ENCODE data around the gene ALDH8A1. TPM values are rescaled to one million over a fixed set of nuclear protein-coding genes. Genes with fewer than 3 reads are reported as not detected.
A peak's percentile ranks its signal among the peaks of the same experiment; 100 is the strongest.

The ALDH8A1 gene, protein sequence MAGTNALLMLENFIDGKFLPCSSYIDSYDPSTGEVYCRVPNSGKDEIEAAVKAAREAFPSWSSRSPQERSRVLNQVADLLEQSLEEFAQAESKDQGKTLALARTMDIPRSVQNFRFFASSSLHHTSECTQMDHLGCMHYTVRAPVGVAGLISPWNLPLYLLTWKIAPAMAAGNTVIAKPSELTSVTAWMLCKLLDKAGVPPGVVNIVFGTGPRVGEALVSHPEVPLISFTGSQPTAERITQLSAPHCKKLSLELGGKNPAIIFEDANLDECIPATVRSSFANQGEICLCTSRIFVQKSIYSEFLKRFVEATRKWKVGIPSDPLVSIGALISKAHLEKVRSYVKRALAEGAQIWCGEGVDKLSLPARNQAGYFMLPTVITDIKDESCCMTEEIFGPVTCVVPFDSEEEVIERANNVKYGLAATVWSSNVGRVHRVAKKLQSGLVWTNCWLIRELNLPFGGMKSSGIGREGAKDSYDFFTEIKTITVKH
- total RNA-seq (1.1 TPM), polyA plus RNA-seq (ENCODE audit: insufficient read depth in 1 of 8, insufficient read length in 8 of 8, low replicate concordance in 1 of 8) (1 to 10 TPM in 3 of 8 donors, under 1 TPM in 5; 0.41 to 2.2 (median 0.61) TPM)
- long read RNA-seq, donor 1, result 0 reads
- long read RNA-seq, donor 2, result 0 reads
- long read RNA-seq, donor 3, result 0 reads
- long read RNA-seq, donor 4, result 0 reads
- long read RNA-seq, donor 5, result 0 reads
- long read RNA-seq, donor 6, result 0 reads
- long read RNA-seq, donor 7, result 0 reads
- long read RNA-seq, donor 8, result 0 reads
- long read RNA-seq, donor 9, result 0 reads
- long read RNA-seq, donor 10, result 0 reads
- long read RNA-seq, donor 11, result 0 reads

DNA sequence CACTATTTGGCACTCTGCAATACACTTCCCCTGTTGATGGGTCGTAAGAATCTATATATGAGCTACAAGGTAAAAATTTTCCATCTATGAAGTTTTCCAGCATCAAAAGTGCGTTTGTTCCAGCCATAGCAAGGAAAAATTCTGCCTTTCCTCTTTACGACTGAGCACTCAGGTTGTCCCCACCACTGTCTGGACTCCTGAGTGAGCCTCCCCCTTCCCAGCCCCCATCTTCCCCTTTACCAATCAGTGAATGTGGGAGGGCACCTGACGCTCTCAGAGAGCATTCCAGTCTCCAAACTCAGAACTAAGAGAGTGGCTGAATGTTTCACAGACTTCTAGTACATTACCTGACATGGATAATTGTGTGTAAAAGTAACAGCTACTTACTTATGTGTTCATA, at the start of gene ALDH8A1:
TSS of gene ALDH8A1 (minus strand) at position 175 of the 400 bp plus-strand sequence. CDS start at position 127, 48 bp downstream.
- Histone ChIP-seq H3K4me1 (ENCODE audit: control insufficient read depth, insufficient read depth, low read length) (no peaks in the 10 kb centered on the region), H3K4me3 (ENCODE audit: low read length) (no peak within 1 kb of the TSS), H3K27me3 (ENCODE audit: control insufficient read depth, insufficient read depth, low read length) (no peaks in the 10 kb centered on the region), H3K36me3 (ENCODE audit: control insufficient read depth, insufficient read depth, low read length) (no peaks in the 10 kb centered on the region), H3K9me3 (replicated peaks; ENCODE audit: control insufficient read depth, low read depth, low read length) (no peaks in the 10 kb centered on the region), H3K27ac (ENCODE audit: low read length) (no peak within 1 kb of the TSS)
- DNase-seq, result no peak
- no CpG with 5 or more reads among the region's 4 CpGs for WGBS (ENCODE audit: insufficient coverage)

DNA sequence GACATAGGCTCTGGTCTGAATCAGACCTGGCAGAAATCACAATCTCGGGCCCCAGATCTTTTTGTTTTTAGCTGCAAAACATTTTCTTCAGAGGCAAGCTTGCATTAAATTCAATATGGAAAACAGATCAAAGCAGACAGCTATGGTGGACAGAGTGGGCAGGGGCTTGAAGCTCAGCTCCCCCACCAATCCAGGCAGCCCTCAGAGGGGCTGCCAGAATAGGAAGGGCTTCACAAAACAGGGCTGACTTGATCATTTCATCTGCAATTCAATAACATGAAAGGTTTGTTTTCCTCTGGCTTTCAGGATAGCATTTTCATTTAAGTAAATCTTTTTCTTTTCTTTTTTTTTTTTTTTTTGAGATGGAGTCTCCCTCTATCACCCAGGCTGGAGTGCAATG, 49.2 kb upstream of the ALDH8A1 start:
- H3K4me3 ChIP-seq (ENCODE audit: low read length), result no peak overlapping the region
- peaks cover 4% of the 10 kb centered on the region for H3K36me3 ChIP-seq (ENCODE audit: control insufficient read depth, insufficient read depth, low read length)
- H3K27ac ChIP-seq (ENCODE audit: low read length), result no peak overlapping the region
- no peaks in the 10 kb centered on the region for H3K4me1 ChIP-seq (ENCODE audit: control insufficient read depth, insufficient read depth, low read length)
- no CpG with 5 or more reads among the region's 1 CpG for WGBS (ENCODE audit: insufficient coverage)
- no peak for DNase-seq
- no peaks in the 10 kb centered on the region for H3K27me3 ChIP-seq (ENCODE audit: control insufficient read depth, insufficient read depth, low read length)
- no peaks in the 10 kb centered on the region for H3K9me3 ChIP-seq (replicated peaks; ENCODE audit: control insufficient read depth, low read depth, low read length)

DNA sequence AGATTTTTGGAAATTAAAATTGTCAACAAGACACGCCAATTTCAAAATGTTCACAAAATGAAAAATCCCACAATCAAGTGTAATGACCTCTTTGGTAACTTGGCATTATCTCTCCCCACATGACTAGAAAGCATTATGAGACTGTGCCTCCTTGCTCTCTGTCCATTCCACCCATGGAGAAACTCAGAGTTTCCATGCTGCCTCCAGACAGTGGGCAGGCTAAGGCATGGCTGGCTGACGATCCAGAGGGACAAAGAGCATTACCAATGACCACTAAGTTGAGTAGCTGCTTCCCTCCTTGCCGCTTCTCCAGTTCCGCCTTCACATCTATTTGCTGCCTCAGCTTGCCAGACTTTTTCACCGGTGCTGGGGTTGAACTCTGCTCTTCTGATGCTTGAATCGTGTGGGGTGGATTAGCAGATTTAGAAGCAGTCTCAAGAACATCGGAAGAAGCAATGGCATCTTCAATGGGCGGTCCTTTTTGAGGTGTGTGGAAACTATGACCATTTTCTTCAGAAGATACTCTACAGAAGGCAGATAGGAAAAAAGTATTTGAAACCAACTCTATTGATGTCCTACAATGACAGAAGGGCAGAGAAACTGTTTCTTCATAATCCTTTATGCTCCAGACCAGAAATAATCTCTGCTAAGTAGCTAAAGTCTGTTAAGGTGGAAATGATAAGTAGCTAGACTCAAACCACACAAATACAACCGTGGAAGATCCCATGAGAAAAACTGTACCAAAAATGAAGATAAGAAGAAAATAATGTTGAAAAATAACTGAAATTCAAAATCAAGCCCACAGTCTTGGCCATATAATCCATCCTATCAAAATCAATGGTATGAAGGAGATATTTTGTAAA, 47.5 kb upstream of the ALDH8A1 start:
- Histone ChIP-seq H3K9me3 (replicated peaks; ENCODE audit: control insufficient read depth, low read depth, low read length) (no peaks in the 10 kb centered on the region), H3K27ac (ENCODE audit: low read length) (no peak overlapping the region), H3K4me3 (ENCODE audit: low read length) (no peak overlapping the region), H3K4me1 (ENCODE audit: control insufficient read depth, insufficient read depth, low read length) (no peaks in the 10 kb centered on the region), H3K36me3 (ENCODE audit: control insufficient read depth, insufficient read depth, low read length) (peaks cover 4% of the 10 kb centered on the region), H3K27me3 (ENCODE audit: control insufficient read depth, insufficient read depth, low read length) (no peaks in the 10 kb centered on the region)
- WGBS (ENCODE audit: insufficient coverage), result 100% methylated on average over 3 of the region's 9 CpGs
- no peak for DNase-seq

DNA sequence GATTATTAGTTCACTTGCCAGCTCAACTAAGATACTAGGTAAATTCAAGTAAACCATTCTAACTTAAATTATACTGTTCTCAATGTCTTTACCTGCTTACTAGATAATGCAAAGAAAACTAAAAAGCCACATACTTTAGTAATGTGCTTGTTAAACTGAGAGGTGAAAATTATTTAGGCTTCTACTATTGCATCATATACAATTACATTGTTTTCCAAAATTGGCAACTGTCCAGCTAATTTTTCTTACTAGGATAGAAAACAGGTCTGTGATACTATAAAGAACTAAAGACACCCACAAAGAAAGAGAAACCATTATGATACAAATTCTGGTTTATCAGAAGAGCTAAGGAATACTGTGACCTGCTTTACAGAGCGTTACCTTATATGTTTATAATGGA, 45.6 kb upstream of the ALDH8A1 start:
- Histone ChIP-seq H3K36me3 (ENCODE audit: control insufficient read depth, insufficient read depth, low read length) (peaks cover 4% of the 10 kb centered on the region), H3K27ac (ENCODE audit: low read length) (no peak overlapping the region), H3K4me1 (ENCODE audit: control insufficient read depth, insufficient read depth, low read length) (no peaks in the 10 kb centered on the region), H3K27me3 (ENCODE audit: control insufficient read depth, insufficient read depth, low read length) (no peaks in the 10 kb centered on the region), H3K9me3 (replicated peaks; ENCODE audit: control insufficient read depth, low read depth, low read length) (no peaks in the 10 kb centered on the region), H3K4me3 (ENCODE audit: low read length) (no peak overlapping the region)
- DNase-seq, result peak; percentile 5
- no CpG with 5 or more reads among the region's 1 CpG for WGBS (ENCODE audit: insufficient coverage)

DNA sequence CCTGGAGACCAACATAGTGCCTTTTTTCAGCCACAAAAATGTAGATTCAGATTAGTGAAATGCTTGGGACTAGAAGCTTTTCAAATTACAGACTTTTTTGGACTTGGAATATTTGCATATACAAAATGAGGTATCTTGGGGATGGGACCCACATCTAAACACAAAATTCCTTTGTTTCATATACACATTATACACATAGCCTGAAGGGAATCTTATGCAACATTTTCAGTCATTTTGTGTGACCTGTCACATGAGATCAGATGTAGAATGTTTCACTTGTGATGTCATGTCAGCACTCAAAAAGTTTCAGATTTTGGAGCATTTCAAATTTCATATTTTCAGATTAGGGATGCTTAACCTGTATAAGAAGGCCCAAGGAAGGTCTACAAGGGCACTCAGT, 44.5 kb upstream of the ALDH8A1 start:
- H3K9me3 ChIP-seq (replicated peaks; ENCODE audit: control insufficient read depth, low read depth, low read length), result no peaks in the 10 kb centered on the region
- DNase-seq, result no peak
- H3K27ac ChIP-seq (ENCODE audit: low read length), result no peak overlapping the region
- no peak overlapping the region for H3K4me3 ChIP-seq (ENCODE audit: low read length)
- peaks cover 4% of the 10 kb centered on the region for H3K36me3 ChIP-seq (ENCODE audit: control insufficient read depth, insufficient read depth, low read length)
- H3K4me1 ChIP-seq (ENCODE audit: control insufficient read depth, insufficient read depth, low read length), result no peaks in the 10 kb centered on the region
- no peaks in the 10 kb centered on the region for H3K27me3 ChIP-seq (ENCODE audit: control insufficient read depth, insufficient read depth, low read length)

DNA sequence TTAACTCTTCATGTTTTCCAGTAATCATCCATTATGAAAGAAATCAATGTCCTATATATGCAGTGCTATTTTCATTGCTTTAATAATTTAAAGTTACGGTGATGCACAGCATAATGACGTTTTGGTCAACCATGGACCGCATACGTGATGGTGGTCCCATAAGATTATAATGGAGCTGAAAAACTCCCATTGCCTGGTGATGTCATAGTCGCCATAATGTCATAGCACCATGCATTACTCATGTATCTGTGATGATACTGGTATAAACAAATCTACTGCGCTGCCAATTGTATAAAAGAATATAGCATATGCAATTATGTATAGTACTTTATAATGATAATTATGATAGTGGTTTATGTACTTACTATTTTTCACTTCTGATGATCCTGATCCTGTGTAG, 42.3 kb upstream of the ALDH8A1 start:
- WGBS (ENCODE audit: insufficient coverage), result 90% methylated on average over 2 of the region's 6 CpGs
- no peaks in the 10 kb centered on the region for H3K4me1 ChIP-seq (ENCODE audit: control insufficient read depth, insufficient read depth, low read length)
- no peak overlapping the region for H3K4me3 ChIP-seq (ENCODE audit: low read length)
- no peak overlapping the region for H3K27ac ChIP-seq (ENCODE audit: low read length)
- H3K27me3 ChIP-seq (ENCODE audit: control insufficient read depth, insufficient read depth, low read length), result no peaks in the 10 kb centered on the region
- H3K36me3 ChIP-seq (ENCODE audit: control insufficient read depth, insufficient read depth, low read length), result peaks cover 3% of the 10 kb centered on the region
- no peak for DNase-seq
- H3K9me3 ChIP-seq (replicated peaks; ENCODE audit: control insufficient read depth, low read depth, low read length), result no peaks in the 10 kb centered on the region

DNA sequence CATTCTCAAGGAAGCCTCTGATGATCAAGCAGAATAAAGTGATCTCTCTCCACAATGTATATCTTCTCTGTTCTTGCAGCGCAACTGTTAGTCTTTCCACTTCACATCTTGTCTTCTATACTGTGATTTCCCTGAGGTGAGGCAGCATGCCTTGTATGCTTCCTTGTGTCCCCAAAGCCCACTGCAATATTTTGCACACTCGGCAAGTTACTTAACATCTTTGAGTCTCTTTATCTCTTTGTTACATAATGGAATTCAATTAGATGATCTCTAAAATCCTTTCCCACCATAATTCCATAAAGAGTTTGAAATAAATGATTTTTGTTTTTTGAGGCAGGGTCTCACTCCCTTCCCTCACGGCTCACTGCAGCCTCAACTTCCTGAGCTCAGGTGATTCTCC, 40.4 kb upstream of the ALDH8A1 start:
- H3K4me1 ChIP-seq (ENCODE audit: control insufficient read depth, insufficient read depth, low read length), result no peaks in the 10 kb centered on the region
- H3K27me3 ChIP-seq (ENCODE audit: control insufficient read depth, insufficient read depth, low read length), result no peaks in the 10 kb centered on the region
- WGBS (ENCODE audit: insufficient coverage), result 100% methylated on average over 1 of the region's 3 CpGs
- no peak overlapping the region for H3K27ac ChIP-seq (ENCODE audit: low read length)
- H3K9me3 ChIP-seq (replicated peaks; ENCODE audit: control insufficient read depth, low read depth, low read length), result no peaks in the 10 kb centered on the region
- no peak for DNase-seq
- H3K36me3 ChIP-seq (ENCODE audit: control insufficient read depth, insufficient read depth, low read length), result peaks cover 2% of the 10 kb centered on the region
- H3K4me3 ChIP-seq (ENCODE audit: low read length), result no peak overlapping the region

DNA sequence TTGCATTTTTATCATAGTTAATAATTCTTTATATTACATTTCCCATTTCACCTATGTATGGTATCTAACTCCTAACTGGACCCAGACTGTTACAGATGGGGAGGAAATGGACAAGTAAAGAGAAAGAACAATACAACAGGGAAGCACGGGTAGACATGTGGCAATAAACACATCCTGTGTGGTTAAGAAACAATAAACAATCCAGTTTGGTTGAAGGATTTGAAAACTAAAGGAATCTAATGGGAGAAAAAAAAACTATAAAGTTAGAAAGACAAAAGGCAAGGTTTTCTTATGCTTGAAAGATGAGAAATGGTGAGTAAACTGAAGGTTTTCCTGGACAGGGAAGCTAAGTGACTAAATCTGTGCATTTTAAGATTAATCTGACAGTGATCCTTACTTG, 34.9 kb upstream of the ALDH8A1 start:
- no CpG with 5 or more reads among the region's 1 CpG for whole genome bisulfite sequencing (ENCODE audit: insufficient coverage)
- H3K36me3 ChIP-seq (ENCODE audit: control insufficient read depth, insufficient read depth, low read length), result peaks cover 18% of the 10 kb centered on the region

DNA sequence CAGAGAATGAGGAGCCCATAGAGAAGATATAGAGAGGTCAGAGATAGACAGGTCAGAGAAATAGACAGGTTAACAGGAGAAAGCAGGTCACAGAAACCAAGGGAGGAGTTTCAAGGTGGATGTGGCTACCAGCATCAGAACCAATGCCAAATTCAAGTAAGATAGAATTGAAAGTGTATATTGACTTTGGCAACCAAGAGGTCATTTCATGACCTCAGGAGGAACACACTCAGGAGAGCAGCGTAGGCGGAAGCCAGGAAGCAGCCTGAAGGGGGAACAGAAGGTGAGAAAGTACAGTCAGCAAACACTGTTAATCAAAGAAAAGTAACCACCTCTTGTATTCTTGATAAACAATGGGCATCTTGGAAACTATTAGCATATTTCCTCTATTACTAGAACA, 33.9 kb upstream of the ALDH8A1 start:
- Histone ChIP-seq H3K36me3 (ENCODE audit: control insufficient read depth, insufficient read depth, low read length) (peaks cover 20% of the 10 kb centered on the region), H3K9me3 (replicated peaks; ENCODE audit: control insufficient read depth, low read depth, low read length) (no peaks in the 10 kb centered on the region)
- WGBS (ENCODE audit: insufficient coverage), result no CpG with 5 or more reads among the region's 2 CpGs

More for the DNA sequence above, 34.9 kb upstream of the ALDH8A1 start:
- no peaks in the 10 kb centered on the region for H3K4me1 ChIP-seq (ENCODE audit: control insufficient read depth, insufficient read depth, low read length)
- no peaks in the 10 kb centered on the region for H3K9me3 ChIP-seq (replicated peaks; ENCODE audit: control insufficient read depth, low read depth, low read length)
- H3K27me3 ChIP-seq (ENCODE audit: control insufficient read depth, insufficient read depth, low read length), result no peaks in the 10 kb centered on the region
- H3K4me3 ChIP-seq (ENCODE audit: low read length), result no peak overlapping the region
- H3K27ac ChIP-seq (ENCODE audit: low read length), result no peak overlapping the region
- no peak for DNase-seq

DNA sequence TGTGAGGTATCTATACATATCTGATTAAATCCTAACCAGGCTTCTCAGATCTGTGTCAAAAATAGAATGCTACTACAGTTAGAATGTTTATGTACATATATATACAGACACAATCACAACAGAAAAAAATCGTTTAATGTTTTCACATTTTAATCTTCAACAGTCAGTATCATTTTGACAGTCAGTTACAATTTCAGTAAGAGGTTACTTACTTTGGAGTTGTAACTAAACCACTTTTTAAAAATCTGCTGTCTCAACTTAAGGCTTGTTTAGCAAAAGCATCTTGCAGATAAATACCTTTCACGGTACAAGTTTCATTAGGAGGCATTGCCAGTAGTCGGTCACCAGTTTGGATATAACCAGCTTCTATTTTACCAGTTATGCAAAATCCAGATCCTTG, 32.3 kb upstream of the ALDH8A1 start:
- DNase-seq, result no peak
- Histone ChIP-seq H3K4me1 (ENCODE audit: control insufficient read depth, insufficient read depth, low read length) (no peaks in the 10 kb centered on the region), H3K9me3 (replicated peaks; ENCODE audit: control insufficient read depth, low read depth, low read length) (no peaks in the 10 kb centered on the region), H3K4me3 (ENCODE audit: low read length) (no peak overlapping the region), H3K27me3 (ENCODE audit: control insufficient read depth, insufficient read depth, low read length) (no peaks in the 10 kb centered on the region), H3K27ac (ENCODE audit: low read length) (no peak overlapping the region), H3K36me3 (ENCODE audit: control insufficient read depth, insufficient read depth, low read length) (peaks cover 20% of the 10 kb centered on the region)
- 100% methylated on average over 2 of the region's 3 CpGs for WGBS (ENCODE audit: insufficient coverage)

More for the DNA sequence above, 33.9 kb upstream of the ALDH8A1 start:
- Histone ChIP-seq H3K4me1 (ENCODE audit: control insufficient read depth, insufficient read depth, low read length) (no peaks in the 10 kb centered on the region), H3K4me3 (ENCODE audit: low read length) (no peak overlapping the region), H3K27me3 (ENCODE audit: control insufficient read depth, insufficient read depth, low read length) (no peaks in the 10 kb centered on the region), H3K27ac (ENCODE audit: low read length) (no peak overlapping the region)
- DNase-seq, result no peak
